ENCODE measurements around the gene RBM12.

- TF ChIP-seq, protein P1, sequence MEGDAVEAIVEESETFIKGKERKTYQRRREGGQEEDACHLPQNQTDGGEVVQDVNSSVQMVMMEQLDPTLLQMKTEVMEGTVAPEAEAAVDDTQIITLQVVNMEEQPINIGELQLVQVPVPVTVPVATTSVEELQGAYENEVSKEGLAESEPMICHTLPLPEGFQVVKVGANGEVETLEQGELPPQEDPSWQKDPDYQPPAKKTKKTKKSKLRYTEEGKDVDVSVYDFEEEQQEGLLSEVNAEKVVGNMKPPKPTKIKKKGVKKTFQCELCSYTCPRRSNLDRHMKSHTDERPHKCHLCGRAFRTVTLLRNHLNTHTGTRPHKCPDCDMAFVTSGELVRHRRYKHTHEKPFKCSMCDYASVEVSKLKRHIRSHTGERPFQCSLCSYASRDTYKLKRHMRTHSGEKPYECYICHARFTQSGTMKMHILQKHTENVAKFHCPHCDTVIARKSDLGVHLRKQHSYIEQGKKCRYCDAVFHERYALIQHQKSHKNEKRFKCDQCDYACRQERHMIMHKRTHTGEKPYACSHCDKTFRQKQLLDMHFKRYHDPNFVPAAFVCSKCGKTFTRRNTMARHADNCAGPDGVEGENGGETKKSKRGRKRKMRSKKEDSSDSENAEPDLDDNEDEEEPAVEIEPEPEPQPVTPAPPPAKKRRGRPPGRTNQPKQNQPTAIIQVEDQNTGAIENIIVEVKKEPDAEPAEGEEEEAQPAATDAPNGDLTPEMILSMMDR (conservative IDR thresholded peaks at IDR 0.05; ENCODE audit: low read length), result no peak
- TF ChIP-seq EZH2phosphoT487 (IDR thresholded peaks at IDR 0.05; ENCODE audit: borderline replicate concordance), result no peak
Measured at GRCh38 chr20:35695978-35696377, 31.3 kb upstream of the RBM12 start.
